Measurements from ENCODE around the gene SINHCAF.
A peak's percentile ranks its signal among the peaks of the same experiment; 100 is the strongest.

The SINHCAF gene

DNA sequence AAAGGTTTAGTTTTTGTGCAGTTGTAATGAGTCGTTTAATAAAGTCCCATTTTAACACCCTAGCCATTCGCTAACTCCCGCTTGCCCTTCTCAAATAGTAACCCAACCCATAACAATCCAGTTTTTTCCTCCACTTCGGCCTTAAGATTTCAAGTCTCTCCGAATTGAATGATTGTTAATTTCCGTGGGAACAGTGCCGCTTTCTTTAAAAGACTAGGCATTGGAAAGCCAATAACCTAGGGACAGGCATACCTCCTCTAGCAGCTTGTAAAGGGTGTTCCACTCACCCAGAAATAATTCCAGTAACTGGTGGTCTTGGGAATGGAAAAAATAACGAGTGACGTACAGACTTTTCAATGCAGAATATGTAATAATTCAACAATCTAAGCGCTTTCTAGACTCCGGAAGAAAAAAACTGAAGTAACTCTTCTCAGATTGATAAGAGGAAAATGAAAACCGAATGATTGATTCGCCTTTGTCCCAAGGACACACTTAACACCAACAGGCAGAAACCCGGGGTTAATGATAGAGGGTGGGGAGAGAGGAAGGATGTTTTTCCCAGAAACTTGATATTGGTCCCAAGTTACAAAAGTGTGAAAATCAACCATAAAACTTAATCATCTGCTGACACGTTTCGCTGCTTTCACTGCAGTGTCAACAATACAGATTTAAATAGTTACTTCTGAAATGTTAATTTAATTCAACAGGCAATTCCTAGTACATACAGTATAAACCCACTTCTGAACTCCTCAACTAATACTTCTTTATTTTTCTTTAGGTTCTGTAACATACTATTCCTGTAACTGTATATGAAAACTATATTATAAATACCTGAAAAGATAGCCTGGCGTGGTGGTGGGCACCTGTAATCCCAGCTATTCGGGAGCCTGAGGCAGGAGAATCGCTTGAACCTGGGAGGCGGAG is 1.0 kb upstream of the SINHCAF start:
- no peak for DNase-seq

DNA sequence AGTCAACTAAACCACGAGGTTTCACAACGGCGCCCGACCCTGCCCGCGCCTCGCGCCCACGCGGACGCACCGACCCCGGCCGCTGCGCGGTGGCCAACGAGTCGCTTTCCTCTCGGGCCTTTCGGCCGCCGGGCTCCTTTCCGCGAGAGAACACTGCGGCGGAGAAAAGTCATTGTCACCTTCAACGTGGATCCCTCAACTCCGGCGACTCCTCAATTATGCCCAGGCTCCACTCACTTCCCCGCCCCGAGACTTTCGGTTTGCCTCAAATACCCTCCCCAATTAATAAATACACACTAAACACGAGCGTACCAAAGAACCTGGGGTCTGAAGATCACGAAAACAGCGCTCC is 450 bp downstream of the SINHCAF start:
- DNase-seq: peak; percentile 46

DNA sequence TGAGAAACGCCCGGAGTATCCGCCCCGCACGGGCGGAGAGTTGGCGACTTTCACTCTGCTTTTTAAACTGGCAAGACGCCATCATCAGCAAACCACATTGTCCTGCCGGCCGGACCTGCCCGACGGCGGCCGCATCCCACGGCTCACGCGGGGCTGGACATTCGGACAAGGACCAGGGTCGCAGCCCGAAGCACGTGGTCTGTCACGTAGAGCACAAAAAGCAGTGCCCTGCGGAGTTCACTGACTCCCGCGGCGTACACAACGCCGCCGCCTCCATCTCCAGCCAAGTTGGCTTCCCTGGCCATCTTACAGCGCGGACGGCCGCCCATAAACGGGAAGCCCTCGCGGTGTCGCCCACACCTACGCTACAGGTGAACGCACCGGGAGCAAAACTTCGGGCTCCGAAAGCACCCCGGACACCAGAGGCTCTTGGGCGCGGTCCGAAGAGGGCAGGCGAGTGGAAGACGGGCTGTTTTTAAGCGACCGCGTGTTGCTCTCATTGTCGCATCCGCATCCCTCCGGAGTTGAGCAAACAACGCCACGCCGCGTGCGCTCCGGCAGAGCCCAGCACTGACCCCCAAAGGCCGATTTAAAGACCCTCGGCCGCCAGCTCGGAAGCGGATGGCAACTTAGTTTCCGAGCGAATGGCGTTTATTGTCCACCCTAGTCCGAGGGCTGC is 966 bp downstream of the SINHCAF start:
- DNase-seq: peak; percentile 70

DNA sequence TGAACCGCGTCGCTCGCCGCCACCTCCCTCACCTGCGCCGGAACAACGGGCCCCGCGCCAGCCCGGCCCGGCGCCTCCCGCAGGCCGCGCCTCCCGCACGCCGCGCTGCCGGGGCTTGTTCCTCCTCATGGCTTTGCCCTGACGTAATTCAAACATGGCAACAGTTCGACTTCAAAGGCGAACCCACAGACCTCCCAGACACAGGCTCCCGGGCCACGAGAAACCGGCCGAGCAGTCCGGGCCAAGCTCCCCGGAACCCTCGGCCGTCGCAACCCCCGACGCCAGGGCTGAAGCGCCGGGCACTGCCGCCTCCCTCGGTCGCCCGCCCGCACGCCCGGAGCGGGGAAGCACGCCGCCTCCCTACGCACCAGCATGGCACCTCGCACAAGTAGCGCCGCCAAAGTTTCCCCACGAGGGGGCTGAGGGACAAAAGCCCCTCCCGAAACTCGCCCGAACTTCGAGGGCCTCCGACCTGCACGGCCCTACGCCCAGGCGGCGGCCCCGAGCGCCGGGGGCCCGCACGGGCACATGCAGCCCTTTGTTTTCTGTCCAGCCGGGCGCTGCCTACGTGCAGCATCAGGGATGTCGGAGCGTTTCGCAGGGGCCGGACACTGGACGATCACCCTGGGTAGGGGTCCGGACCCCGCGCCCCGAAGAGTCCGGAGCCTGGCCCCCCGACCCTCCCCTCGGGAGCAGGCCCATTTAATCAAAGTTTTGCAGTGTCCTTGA is 1.7 kb downstream of the SINHCAF start:
- peak; percentile 83 for DNase-seq

DNA sequence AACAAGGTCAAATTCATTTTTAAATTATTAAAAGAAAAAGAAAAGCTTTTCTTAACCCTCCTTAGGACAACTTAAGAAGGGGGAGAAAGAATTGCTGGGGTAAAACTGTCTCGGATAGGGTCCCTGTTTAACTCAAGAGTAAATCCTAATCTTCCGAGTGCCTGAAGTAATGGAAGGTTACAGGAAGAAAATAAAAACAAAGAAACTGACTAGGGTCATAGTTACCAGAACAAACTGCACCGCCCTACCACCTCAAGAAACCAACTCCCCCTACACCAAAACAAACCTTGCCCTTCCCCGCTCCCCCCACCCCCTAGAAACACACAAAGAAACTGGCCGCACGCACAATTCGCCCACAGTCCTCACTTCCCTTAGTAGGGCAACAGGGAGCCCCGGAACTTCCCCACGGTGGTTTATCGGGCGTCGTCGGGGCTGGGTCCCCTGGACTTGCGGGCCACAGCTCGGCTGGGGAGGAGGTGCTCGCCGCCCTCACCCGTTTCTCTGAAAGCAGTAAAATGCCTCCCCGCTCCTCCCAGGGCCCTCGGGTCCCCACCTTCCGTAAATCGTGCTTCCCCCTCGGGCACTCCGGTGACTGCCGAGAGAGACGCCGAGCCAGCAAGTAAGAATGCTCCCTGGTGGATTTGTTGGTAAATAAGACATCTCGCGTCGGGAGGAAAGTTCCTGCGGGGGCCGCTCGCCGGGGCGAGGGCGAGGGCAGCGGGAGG is 2.4 kb downstream of the SINHCAF start:
- DNase-seq: peak; percentile 63

DNA sequence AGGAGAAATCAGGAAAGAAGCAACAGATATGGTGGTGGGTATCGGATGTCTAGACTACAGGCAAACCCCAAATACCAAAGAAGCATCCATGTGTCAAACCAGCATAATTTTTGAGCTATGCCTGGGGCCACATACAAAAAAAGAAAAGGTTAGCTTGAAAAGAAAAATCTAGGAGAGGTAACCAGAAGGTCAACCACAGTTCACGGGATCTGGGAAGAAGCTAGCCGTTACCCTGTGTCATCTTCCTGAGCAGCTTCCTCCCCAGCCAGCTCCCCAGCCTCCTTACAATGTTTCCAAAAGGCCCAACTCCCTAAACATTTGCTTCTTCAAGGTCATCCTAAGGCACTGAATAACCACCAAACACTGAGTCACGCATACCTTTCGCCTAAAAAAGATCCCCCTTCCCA is 3.1 kb downstream of the SINHCAF start:
- DNase-seq: no peak

DNA sequence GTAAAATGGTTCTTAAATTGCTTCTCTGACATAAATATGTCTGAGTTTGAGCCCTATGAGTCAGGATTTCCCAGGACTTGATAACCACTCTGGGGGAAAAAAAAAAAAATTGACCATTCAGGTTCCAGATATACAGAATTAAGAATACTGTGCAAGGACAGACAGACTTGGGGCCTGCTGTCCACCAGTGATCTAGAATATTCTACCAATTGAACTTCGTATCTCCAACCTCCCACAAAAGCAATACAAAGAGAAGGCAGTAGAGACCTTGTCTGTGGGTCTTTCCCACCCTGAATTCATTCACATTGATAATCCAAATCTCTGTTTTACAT is 4.1 kb downstream of the SINHCAF start:
- DNase-seq: no peak

DNA sequence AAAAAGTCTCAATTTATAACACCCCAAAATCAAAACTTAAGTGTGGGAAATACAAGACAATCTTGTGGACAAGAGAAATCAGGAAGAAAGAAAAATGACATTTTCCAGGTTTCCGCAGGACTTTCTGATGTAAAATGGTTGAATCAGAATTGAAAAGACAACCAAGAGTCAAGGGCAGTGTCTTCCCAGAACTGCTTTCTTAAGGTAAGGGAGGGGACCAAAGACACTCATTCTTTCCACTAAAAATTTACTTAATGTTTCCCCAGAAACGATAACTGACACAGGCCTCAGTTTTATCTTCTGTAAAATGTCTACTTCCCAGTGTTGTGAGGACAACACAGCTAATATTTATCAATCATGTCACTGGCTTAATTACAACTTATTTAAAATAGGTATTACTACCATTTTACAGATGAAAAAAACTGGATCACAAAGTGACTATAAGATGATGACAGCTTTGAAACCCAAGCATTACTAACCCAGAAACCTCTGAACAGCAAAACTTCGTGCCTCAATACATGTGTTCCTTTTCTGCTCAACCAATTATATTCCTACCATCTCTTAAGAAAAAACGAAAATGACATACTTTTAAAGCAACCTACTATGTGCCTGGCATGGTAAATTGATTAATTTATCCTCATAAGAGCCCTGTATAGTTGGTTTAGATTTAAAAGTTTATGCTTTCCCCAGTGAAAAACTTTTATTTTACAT is 4.6 kb downstream of the SINHCAF start:
- DNase-seq: no peak

DNA sequence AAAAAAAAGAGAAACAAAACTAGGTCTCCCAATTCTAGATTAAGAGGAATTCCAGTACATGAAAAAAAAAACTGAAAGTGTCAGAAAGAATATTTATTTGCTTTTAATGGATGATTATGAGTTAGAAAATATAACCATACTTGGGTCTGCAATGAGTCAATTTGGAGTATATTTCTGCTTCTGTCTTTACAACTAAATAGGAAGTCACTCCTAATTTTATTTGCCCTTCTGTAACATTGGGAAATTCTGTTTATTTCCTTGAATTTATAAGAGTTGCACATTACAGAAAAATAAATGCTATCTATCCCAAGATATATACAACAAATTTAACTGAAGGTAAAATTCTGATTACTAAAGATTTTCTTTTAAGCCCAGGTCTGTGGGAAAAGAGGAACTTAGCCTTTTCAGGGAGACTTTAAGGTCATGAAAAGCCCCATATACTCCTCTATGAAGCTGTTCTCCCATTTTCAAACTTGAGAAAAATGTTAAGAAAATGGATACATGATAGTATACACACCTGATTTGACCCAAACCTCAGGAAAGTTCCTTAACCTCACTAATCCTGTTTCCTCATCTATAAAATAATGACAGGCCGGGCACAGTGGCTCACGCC is 7.2 kb downstream of the SINHCAF start:
- DNase-seq: no peak

DNA sequence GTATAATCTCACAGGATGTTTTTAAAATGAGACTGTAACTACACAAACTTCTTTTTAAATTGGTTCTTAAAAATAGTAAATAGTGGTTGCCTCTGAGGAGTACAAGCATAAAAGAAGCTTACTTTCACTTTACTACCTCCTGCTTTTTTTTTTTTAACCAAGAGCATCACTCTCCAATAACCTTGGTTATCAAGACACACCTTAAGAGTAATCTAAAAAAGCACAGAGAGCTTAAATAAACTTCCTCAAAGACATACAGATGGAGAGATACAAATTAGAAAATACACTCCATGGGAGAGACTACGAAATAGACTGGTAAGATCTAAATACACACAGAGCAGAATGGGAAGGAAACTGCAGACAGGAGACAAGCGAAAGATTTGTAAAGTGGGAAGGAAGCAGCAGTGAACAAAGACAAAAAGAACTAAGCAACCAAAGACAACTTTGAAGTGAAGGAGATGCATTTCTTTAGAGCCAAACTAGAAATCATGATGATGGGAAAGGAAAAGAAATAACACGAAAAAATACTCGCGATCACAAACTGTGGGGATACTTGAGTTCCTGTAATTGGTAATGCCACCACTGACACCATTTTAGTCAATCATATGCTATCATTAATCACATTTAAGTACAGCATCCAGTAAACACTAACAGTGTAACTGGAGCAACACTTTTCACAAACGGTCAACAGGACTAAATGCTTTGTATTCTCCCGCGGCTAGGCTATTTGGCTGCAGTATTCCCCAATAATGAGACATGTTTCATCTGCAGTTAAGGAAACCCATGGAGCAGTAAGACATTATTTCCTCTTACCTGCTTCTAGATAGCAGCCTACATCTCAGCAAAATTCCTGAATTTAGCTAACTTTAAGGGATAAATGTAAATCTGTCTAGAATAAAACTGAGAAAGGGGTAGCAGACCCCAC is 8.2 kb downstream of the SINHCAF start:
- DNase-seq: no peak

DNA sequence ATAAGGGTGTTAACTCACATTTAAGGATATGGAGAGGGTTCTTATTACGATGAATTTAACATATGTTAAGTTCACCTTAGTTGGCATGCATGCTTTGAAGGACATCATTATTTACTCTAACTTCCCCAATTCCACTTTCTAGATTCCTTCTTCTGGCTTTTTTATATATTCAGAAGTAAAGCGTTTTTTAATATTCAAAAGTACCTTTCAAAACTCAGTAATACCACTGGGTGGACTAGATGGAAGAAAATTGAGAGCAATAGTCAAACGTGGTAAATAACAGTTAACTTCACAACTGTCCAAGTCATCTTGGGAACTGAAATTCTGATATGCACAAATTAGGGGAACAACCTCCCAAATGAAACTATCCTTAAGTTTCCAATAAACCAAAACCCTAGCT is 9.1 kb downstream of the SINHCAF start:
- DNase-seq: no peak

DNA sequence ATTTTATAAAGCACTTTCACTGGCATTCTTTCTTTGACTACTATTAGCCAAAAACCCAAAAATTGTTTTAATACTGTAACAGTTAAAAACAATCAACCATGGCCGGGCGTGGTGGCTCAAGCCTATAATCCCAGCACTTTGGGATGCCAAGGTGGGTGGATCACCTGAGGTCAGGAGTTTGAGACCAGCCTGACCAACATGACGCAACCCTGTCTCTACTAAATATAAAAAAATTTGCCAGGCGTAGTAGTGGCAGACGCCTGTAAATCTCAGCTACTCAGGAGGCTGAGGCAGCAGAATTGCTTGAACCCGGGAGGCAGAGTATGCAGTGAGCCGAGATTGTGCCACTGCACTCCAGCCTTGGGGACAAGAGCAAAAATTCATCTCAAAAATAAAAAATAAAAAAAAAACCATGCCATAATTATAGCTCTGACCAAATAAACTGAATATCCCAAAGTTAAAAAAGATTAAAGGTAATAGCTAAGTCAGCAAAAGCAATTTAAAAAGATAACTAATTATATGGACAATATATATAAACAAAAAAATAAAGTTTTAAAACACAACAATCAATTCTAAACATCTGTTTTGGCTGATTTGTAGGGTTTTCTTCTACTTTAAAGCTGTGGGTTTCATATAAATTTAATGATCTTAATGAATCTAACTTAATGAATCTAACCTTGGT is 10.0 kb downstream of the SINHCAF start:
- no peak for DNase-seq

DNA sequence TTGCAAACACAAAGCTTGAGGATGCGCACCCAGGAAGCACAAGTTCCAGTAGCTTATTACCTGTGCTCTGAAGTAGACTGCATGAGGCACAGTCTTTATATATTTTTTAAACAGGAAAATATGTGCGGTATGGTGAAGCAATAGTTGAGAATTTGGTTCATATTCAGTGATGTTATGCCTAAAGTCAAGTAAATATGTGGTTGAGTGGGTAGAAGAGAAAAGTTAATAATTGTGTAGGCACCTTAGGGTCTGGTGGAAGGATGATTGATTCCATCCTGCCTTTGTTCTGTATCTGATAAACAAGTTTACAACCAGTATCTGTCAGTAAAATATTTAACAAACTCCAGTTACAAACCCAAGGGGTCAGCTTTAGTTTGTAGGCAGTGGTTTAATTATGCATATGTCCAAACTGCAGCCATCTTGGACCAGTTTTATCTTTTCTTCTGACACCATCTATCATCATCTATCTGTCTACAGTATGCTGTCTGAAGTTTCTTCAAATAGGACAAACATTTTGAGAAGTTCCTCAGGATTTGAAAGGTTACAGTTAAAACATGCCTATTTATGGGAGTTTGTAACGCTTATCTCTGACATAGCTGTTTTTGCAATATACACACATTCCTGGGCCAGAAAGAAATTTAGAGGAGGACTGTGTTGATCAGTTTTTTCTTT is 10.8 kb downstream of the SINHCAF start:
- no peak for DNase-seq

DNA sequence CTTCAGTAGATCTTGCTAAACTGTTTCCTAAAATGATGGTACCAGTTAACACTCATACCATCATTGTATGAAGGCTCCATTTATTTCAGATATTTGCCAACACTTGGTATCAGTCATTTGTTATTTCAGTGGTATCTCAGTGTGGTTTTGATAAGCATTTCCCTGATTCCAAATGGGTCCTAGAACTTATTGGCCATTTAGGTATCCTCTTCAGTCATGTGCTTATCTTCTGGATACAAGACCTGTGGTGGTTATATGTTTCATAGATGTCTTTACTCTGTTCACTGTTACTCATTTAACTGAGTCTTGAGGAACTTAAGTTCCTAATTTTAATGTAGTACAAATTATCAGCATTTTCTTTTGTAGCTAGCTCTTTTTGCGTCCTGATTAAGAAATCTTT is 13.5 kb downstream of the SINHCAF start:
- no peak for DNase-seq

DNA sequence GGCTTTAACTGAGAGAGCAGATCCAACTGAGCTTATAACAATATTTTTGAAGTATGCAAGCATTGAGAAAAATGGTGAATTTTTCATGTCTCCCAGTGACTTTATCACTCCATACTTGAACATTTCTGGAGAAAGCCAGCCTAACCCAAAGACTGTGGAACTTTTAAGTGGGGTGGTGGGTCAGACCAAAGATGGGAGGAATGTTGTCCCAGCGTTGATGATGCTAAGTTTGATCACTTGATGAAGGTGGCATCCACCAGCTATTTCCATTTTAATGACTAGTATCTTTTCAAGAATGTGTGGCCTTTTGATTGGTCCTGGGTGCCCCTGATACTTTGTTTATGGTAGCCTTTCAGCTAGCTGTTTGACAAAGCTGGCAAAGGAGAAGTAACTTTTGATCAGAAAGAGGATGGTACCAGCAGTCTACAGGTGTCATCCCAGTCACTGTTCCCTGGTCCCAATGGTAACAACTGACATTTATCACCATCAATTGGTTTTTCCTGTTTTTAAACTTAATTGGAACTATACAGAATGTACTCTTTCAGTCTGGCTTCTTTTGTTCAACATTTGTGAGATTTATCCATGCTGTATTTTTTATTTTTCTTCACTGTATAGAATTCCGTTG is 14.2 kb downstream of the SINHCAF start:
- no peak for DNase-seq

DNA sequence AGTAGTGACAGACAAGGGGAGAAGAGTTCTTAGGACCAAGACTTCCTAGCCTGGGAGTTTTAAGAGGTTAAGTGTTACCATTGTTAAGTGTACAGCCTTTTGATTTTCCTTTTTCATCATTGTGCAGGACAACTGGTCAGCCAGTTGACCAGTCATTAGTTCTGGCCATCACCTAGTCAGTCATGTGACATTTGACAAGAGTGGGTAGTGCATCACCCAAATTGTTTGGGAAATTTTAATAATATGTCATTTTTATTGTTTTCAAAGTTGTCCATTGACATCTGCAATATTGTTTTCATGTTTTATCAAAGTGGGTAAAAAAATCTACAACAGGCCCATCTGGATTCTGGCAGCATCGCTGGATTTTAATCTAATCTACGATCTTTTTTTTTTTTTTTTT is 15.5 kb downstream of the SINHCAF start:
- no peak for DNase-seq

DNA sequence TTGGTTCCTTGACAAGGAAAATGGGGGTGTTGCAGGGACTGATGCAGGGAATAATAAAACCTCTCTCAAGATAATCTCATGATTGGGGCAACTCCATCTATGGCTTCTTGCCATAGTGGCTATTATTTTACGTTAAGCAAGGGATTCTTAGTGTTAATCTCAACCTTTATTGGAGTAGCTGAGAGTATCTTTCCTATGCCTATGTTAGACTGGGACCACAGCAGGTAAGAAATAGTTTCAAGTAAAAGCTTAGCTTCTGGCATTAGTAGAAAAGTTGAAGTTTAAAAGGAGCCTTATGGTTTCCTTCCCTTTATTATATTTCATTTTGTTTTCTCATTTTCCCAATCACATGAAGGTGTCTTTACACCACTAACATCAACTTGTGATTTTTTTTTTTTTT is 16.7 kb downstream of the SINHCAF start:
- no peak for DNase-seq

DNA sequence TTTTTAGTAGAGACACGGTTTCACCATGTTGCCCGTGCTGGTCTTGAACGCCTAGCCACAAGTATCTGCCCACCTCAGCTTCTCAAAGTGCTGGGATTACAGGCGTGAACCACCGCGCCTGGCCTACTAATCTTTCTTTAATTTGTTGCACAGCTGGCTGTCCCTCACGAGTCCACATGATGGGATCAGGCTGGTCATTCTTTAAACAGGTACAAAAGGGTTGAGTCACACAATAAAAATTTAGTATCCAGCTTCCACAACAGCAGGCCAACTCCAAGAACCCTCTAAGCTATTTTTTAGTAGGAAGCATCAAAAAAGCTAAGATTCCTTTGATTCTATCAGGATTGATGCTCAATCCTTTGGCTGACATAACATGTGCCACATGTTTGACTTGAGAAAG is 17.8 kb downstream of the SINHCAF start:
- DNase-seq: no peak

DNA sequence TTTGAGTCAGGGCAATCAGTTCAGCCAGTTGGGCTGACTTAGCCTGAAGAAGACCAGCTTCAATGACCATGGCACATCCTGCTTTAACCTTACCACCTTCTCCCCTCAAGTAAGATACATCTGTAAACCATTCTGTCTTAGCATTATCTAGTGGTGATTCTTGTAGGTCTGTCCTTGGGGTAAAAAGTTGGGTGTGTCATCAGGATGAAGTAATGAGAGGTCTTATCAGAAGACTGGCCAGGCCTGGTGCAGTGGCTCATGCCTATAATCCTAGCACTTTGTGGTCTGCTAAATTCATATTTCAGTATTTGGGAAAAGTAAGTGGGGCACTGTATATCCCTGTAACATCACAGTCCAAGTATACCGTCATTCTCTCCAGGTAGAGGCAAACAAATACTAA is 19.1 kb downstream of the SINHCAF start:
- no peak for DNase-seq

Measured in RPMI8226 (cell line).